Ovary (tissue), 9 donors: ENCODE measurements around the gene CST2. TPM values are rescaled to one million over a fixed set of nuclear protein-coding genes. Genes with fewer than 3 reads are reported as not detected.
"Not testable (repeated sequence)": the region's sequence is repeated elsewhere in the genome, so short reads cannot be mapped to it uniquely, and the experiment has no call there.

Experiments used
- DNase-seq, 5 donors: peaks; one replicate each; pipeline ENCODE4 v3.0.0-alpha.2; 2019 to 2020
- H3K27ac ChIP-seq, 2 donors: fragments of 200-600 bp; one replicate each; pipeline versions ENCODE4 v1.5.1 to v1.8.0; 2019 to 2022
- H3K27me3 ChIP-seq: fragments of 200-600 bp; one replicate; pipeline ENCODE4 v1.8.0; 2022
- H3K36me3 ChIP-seq: fragments of 200-600 bp; sonication (generic); one replicate; pipeline ENCODE4 v1.5.1; 2019
- H3K4me1 ChIP-seq: one replicate; pipeline ENCODE4 v1.8.1; 2013; ENCODE audit warnings: mild to moderate bottlenecking, moderate library complexity; ENCODE audit not compliant: insufficient read depth
- H3K4me3 ChIP-seq: fragments of 200-600 bp; sonication (generic); one replicate; pipeline ENCODE4 v1.5.1; 2017
- H3K9me3 ChIP-seq, 2 donors: fragments of 200-600 bp in 1 of 2; sonication (generic) in 1 of 2; one replicate each; pipeline versions ENCODE4 v1.5.1 to v1.8.1; 2013 to 2019; ENCODE audit warnings: mild to moderate bottlenecking in 1 of 2, moderate library complexity in 1 of 2
- CTCF ChIP-seq, 3 donors: fragments of 450-650 bp in 2 of 3; fragments of 200-600 bp in 1 of 3; IDR thresholded peaks; one replicate each; pipeline versions ENCODE4 v1.5.1 to v1.8.0; 2016 to 2022; ENCODE audit warnings: antibody characterized with exemption in 3 of 3, mild to moderate bottlenecking in 1 of 3
- EP300 ChIP-seq: sonication (generic); formaldehyde crosslinking; IDR thresholded peaks from one replicate; pipeline ENCODE4 v1.6.1; 2017; ENCODE audit warnings: antibody characterized with exemption
- POLR2A ChIP-seq: fragments of 450-650 bp; IDR thresholded peaks from one replicate; pipeline ENCODE4 v1.6.1; 2017; ENCODE audit warnings: antibody characterized with exemption, mild to moderate bottlenecking, moderate library complexity
- WGBS, 3 donors: extraction: QIAGEN DNeasy Blood & Tissue Kit in 1 of 3; methylation state at CpG; one replicate each; pipeline versions ENCODE4 v1.1.5 to v1.1.7; 2013 to 2017; 5-methylcytosine and 5-hydroxymethylcytosine counted together
- intact Hi-C, 4 donors: fragments of 100-400 bp; cut with DNase I; formaldehyde crosslinking; loops; one replicate each; pipeline versions ENCODE4 v1.11.0 to v1.15.1; 2022 to 2023
- polyA plus RNA-seq, 2 donors: library from polyadenylated mRNA; stranded (reverse); fragments of 200-250 nt in 1 of 2; fragments of 350-450 nt in 1 of 2; fragmentation: Illumina TruSeq in 1 of 2; extraction: RNeasy Lipid Tissue Mini Kit (QIAGEN cat#74804) in 1 of 2; gene quantifications; one replicate each; pipeline ENCODE4 v1.2.3, GENCODE V29; 2013 to 2014
- total RNA-seq, 7 donors: library from RNA; depleted of rRNA in 2 of 7; stranded (reverse); fragments of >200 nt in 2 of 7; fragmentation: NEBNext Ultra II Directional in 3 of 7; extraction: Animal tissue kit (Norgen Biotek cat#: 25700) in 3 of 7; gene quantifications; one replicate each; pipeline versions ENCODE4 v1.1.0 to v1.2.4, GENCODE V29; 2016 to 2023
- donor health status: DM: no; HTN: no; CAD: no; lungs with moderate emphysema.
- donor health status: DM: no; HTN: no; CAD: no.
- donor health status: Bipolar disorder and iron deficiency.
- donor health status: DM: yes; HTN: yes; CAD: no.
- donor health status: DM: no; HTN: no; CAD: no.
- donor health status: DM: yes; HTN: yes; CAD: no.

Gene CST2
- total and polyA plus RNA-seq, 9 donors, result 0.28 TPM; not detected in 8

DNA sequence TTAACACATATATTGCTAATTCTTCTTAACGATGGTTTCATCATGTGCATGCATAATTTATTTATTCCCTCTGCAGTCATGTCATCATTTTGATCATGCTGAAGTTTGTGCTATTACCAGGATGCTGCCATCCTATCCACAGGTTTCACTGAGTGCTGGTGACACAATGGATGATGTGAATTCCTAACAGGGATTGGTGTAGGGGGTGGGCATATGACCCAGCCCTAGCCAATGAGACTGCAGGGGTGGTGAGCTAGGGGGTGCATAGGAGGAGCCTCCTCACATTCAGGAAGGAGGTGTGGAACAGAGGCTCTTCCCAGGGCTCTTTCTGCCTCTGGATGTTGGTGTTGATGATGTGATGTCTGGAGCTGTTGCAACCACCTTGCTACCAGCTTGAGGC is 45.5 kb upstream of the CST2 start:
- no peak for DNase-seq
- Histone ChIP-seq H3K27me3 (no peaks in the 10 kb centered on the region), H3K4me1 (no peaks in the 10 kb centered on the region), H3K9me3 (no peaks in the 10 kb centered on the region), H3K4me3 (no peak overlapping the region), H3K36me3 (no peaks in the 10 kb centered on the region), H3K27ac (no peak overlapping the region)
- WGBS, 3 donors, result 85 to 94% (median 91%) methylated on average over 1 of the region's 1 CpG
- intact Hi-C loops, result no loop called here
- TF ChIP-seq POLR2A (no peak), CTCF (IDR thresholded peaks at IDR 0.05) (no peak), EP300 (no peak)

GRCh38 chr20:23870461-23870860 is 43.9 kb upstream of the CST2 start:
- Histone ChIP-seq H3K9me3 (no peaks in the 10 kb centered on the region), H3K27me3 (no peaks in the 10 kb centered on the region), H3K27ac (no peak overlapping the region), H3K4me3 (no peak overlapping the region), H3K36me3 (no peaks in the 10 kb centered on the region), H3K4me1 (no peaks in the 10 kb centered on the region)
- no peak for TF ChIP-seq POLR2A
- 18 to 33% (median 23%) methylated on average over 4 of the region's 4 CpGs for WGBS, 3 donors
- intact Hi-C loops, result no loop called here
- no peak for DNase-seq

DNA sequence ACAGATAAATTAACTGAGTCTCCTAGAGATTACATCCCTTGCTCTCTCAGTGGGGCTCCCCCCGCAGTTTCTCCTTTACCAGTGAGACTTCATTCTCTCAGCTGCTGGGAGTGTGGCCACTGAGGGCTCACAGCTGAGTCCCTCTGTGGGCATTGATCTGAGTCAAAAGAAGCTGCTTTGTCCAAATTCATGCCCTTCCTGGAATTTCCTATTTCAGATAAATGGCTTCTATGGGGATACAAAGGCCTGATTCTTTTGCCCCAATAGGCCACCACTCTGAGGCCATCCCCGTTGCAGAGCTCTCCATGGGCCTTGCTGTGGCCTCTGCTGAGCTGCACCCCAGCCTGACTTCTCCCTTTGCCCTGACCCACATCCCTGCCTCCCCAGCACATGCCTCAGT is 43.0 kb upstream of the CST2 start:
- 83 to 88% (median 88%) methylated on average over 2 of the region's 2 CpGs for WGBS, 3 donors
- TF ChIP-seq EP300, result no peak
- TF ChIP-seq CTCF (IDR thresholded peaks at IDR 0.05), result no peak
- no peak for TF ChIP-seq POLR2A
- intact Hi-C loops, result no loop called here
- Histone ChIP-seq H3K27ac (no peak overlapping the region), H3K27me3 (no peaks in the 10 kb centered on the region), H3K4me3 (no peak overlapping the region), H3K4me1 (no peaks in the 10 kb centered on the region), H3K36me3 (no peaks in the 10 kb centered on the region), H3K9me3 (no peaks in the 10 kb centered on the region)
- no peak for DNase-seq

DNA sequence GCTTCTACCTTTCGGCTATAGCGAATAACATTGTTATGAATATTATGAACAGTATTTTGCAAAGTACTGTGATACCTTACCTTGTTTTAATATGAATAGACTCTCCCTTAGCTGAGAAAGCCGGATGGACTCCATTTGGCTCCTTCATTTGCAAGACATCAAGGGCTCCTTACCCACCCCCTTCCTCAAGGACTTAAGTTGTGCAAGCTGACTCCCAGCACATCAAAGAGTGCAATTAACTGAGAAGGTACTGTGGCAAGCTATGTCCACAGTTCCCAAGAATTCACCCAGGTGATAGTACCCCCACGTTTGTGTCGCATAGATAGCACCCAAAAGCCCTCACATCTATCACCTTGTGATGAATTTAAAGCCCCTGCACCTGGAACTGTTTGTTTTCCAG is 41.8 kb upstream of the CST2 start:
- no peak for DNase-seq
- H3K27me3 ChIP-seq, result no peaks in the 10 kb centered on the region
- intact Hi-C loops, result no loop called here
- no peaks in the 10 kb centered on the region for H3K4me1 ChIP-seq
- H3K4me3 ChIP-seq, result no peak overlapping the region
- H3K36me3 ChIP-seq, result no peaks in the 10 kb centered on the region
- H3K27ac ChIP-seq, result no peak overlapping the region
- 33 to 38% (median 36%) methylated on average over 5 of the region's 5 CpGs for WGBS, 3 donors
- TF ChIP-seq CTCF (IDR thresholded peaks at IDR 0.05) (no peak), POLR2A (no peak), EP300 (no peak)
- no peaks in the 10 kb centered on the region for H3K9me3 ChIP-seq

DNA sequence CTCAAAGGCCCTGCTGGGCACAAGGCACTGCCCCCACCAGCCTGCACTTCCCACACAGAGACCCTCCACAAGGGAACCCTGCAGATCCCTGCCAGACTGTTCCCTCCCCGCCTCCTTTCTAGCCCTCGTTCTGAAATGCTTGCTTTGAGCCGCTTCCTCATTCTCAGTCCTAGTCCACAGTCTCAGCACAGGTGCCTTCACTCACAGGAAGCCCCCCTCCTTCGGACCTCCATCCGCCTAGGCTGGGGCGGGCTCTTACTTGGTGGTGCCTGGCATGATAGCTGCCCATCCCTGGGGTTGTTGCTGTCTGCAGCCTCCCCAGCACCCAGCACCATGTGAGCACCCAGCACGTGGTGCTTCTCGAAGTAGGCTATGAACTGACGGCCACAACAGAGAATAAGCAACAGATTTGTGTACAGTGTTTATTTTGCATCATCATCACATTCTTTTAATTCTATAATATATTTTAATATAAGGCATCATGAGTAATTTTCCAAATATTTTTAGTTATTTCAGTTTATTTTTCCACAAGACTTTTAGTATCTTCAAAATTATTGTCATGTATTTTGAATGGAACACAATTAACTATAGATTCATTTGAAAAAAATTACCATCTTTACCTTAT is 40.7 kb upstream of the CST2 start:
- Histone ChIP-seq H3K9me3 (no peaks in the 10 kb centered on the region), H3K27me3 (no peaks in the 10 kb centered on the region), H3K4me3 (no peak overlapping the region), H3K36me3 (no peaks in the 10 kb centered on the region), H3K27ac (no peak overlapping the region), H3K4me1 (no peaks in the 10 kb centered on the region)
- TF ChIP-seq POLR2A, result no peak
- TF ChIP-seq CTCF (IDR thresholded peaks at IDR 0.05), result no peak
- TF ChIP-seq EP300, result no peak
- 50 to 56% (median 53%) methylated on average over 9 of the region's 9 CpGs for WGBS, 3 donors
- intact Hi-C loops, result no loop called here
- no peak for DNase-seq

- H3K27ac ChIP-seq, H3K4me3 ChIP-seq, H3K27me3 ChIP-seq, DNase-seq, H3K9me3 ChIP-seq, H3K4me1 ChIP-seq, intact Hi-C loops, H3K36me3 ChIP-seq: not testable (repeated sequence)
- 43 to 56% (median 52%) methylated on average over 9 to 10 of the region's 10 CpGs for WGBS, 3 donors
Measured at GRCh38 chr20:23860771-23861170, 34.2 kb upstream of the CST2 start.
